ENCODE measurements around the gene IQCC.

Gene IQCC

DNA sequence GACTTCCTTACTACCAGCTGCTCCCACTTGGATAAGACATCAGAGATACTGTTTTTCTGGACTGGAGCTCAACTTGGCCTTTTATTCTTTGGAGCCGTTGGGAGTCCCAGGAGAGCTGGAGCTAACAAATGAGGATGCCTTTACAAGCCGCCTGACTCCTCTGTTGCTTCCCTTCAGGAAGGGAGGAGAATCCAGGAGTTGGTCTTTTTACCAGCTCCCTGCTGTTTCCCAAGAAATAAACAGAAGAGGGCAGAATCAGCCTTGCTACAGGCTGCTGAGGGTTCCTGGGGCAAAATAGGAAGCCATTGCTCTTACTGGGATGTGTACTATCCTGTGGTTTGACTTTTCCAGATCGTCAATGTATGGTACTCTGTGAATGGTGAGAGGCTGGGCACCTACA lies 18.2 kb downstream of the IQCC start:
- DNase-seq (ENCODE audit: low read depth in 2 of 2) = no peak

DNA sequence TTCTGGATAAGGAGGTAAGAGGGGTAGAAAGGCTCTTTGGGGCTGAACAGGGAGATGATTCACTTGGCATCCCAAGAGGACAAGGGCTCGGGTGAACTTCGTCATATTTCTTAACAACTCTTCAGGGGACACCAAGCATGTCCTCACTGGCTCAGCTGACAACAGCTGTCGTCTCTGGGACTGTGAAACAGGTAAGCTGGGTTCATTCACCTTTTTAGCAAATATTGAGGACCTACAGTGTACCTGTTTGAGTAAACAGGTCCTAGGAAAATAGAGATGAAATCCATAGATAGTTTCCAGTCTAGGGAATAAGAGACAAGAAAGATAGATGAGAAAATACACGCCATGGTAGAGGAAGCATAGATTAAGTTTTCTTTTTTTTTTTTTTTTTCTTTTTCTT lies 18.8 kb downstream of the IQCC start:
- DNase-seq (ENCODE audit: low read depth in 2 of 2) = no peak

DNA sequence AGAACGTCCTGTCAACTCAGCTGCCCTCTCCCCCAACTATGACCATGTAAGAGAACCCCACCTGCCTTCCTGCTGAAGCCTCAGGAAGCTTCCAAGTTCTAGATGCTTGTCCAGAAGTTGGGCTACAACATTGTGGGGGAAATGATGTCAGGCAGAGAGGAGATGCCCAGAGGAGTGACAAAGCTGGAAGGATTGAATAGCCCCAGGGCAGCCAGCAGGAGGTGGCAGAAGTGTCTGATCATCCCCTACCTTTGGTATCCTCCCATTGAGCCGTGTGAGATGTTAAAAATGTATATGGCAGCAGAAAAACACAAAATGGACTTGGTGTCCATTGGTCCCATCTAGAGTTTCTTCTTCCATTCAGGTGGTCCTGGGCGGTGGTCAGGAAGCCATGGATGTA lies 23.3 kb downstream of the IQCC start:
- DNase-seq (ENCODE audit: low read depth in 2 of 2) = no peak

DNA sequence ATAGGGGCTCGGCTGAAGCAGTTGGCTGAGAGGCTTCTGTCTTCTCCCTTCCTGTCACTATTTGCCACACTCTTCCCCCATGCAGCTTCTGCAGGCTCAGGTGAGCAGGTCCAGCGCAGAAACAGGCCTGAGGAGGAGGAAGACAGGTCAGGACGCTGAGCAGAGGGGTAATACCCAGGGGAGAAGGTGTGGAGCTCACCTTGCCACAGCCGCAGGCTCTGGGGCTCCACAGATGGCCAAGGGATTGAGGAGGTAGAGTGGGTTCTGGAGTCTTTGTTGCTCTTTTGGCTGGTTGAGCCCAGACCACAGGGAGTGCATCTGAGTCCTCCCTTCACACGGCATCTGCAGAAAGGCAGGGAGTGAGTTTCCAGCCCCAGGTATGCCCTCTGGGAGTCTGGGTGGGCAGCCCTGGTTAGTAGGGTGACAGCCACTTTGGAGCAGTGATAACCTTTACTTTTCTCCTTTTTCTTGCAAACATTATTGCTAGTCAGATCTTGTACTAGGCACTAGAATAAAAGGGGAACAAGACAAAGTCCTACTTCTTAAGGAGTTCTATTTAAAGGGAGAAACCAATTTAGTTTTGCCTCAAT lies 26.5 kb downstream of the IQCC start:
- DNase-seq (ENCODE audit: low read depth in 2 of 2) = no peak

DNA sequence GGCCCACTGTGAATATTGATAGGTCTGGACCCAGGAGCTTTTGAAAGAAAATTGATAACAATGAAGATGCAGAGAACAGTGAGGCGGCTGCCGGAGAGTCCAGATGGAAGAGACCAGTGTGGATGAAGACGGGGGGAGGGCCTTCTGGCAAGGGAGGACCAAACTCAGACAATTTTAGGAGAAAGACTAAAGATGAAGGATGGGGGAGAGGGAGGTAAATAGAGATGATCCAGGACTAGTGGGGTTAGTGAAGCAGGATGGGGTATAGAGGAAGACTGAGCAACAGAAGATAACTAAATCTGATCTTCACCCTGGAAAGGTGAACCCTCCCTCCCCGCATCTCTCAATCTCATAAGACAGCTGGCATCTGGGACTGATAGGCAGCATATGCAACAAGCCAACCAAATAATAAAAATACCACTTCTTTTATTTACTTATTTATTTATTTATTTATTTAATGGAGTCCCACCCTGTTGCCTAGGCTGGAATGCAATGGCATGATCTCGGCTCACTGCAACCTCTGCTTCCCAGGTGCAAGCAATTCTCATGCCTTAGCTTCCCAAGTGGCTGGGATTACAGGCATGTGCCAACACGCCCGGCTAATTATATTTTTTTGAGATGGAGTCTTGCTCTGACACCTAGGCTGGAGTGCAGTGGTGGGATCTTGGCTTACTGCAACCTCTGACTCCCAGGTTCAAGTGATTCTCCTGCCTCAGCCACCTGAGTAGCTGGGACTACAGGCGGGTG lies 27.3 kb downstream of the IQCC start:
- DNase-seq (ENCODE audit: low read depth in 2 of 2) = no peak

DNA sequence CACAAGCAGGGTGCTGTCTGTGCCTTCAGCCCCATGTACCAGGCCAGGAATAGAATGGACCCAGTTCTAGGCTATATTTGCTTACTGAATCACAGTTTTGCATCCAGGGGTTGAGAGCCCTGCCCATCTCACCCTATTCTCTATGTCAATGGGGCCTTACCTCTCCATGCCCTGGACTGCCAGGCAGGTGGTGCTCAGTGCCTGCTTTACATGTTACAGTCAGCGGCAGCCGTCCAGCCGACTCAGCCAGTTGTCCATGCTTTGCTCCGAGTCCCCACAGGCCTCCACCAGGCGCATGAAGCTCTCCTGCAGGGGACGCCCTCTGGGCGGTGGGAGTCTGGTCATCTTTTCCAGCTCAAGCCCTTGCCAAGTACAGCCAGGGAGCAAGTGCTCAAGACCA lies 29.3 kb downstream of the IQCC start:
- DNase-seq (ENCODE audit: low read depth in 2 of 2) = no peak

DNA sequence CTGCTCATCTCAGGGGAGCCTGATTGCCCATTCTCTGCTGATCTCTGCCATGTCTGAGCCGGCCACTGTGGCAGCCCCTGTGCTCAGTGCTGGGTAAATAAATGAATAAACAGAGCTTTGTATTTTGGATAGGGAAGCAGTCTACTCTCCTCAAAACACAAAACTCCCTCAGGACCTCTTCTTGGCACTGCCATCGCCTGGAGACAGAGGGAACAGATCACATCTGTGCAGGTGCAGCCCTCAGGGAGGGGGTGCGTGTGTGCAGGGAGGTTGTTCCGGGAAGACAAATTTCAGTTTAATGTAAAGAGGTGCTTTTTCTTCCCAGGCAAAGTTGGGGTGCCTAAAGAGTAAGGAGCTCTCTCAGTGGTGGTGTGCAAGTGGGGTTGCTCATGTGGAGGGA lies 33.9 kb downstream of the IQCC start:
- no peak for DNase-seq (ENCODE audit: low read depth in 2 of 2)

DNA sequence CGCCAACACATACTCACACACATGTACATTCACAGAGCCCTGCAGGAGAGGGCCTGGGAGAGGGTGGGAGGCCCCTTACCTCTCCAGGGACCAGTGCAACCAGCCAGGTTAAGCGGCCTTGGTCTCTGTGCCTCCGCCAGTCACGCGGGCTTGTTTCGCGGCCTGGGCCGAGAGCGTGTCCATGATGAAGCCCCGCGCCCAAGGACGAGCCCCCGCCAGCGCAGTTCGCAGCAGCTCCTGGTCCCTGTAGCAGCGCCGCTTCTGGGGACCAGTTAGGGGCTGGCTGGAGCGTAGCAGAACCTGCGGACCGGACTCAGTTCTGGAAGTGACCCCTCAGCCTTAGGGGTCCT lies 34.3 kb downstream of the IQCC start:
- no peak for DNase-seq (ENCODE audit: low read depth in 2 of 2)

DNA sequence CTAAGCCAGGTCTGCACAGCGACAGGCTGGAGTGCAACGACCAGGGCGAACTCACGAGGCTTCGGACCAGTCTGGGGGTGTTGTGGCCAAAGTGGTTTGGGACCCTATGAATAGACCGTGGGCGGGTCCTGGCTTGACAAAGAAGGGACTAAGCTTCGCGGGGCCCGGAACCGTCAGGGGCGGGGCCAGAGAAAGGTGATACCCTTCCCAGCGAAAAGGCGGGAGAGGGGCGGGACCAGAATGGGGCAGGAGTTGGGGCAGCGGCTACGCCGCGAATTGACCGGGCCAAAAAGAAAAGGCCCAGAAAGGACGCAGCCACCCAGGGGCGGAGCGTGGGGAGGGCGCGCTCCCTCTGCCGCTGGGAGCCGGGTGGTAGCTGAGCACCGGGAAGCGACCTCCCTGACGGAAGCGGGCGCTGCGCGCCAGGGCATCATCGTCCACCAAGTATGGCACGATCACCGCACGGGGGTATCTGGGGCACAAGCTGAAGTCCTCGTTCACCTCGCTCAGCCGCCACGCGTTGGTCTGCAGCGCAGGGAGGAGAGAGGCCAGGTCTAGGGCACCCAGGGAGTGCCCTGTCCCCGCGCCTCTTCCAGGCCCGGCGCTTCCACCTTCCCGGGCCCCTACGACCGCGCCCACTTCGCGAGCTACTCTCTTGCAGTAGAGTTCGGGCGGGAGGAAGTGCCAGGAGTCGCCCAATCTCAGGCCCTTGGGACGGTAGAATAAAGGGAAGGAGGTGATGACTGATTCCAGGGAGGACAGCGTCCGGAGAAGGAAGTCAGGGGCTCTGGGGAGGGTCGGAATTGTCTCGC lies 34.9 kb downstream of the IQCC start:
- peak in 1 of 2 donors; percentile 30 for DNase-seq (ENCODE audit: low read depth in 2 of 2)

DNA sequence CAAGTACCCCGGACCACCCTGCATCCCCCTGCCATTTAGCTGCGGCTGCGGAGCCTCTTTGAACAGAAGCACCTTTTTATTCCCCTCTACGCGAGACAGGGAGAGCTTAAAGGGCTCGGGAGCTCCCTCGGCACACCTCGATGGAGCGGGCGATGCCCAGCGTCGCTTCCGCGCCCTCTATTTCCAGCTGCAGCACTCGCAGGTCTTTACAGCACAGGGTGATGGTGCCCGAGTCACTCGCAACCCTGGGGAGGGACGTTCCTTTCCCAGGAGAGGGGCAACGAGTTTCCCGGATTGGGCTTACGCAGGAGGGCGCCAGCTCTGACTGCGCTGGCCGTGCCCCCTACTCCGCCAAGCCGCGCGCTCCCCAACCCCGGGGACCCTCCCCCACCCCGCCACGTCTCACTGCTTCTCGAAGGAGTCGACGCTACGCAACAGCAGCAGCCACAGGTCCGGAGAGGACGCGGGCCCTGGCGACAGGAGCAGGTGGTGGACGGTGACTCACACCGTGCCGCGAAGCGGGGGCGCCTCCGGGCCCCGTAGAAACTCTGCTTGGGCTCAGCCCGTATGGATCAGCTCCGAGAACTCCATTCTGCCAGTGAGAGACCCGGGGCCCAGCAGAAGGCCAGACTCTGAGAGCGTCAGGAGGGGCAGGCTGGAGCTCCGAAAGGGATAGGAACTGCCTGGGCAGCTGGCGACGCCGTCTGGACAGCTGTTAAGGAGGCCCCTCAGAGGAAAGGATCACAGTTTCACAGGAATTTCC lies 35.7 kb downstream of the IQCC start:
- DNase-seq (ENCODE audit: low read depth in 2 of 2) = no peak

DNA sequence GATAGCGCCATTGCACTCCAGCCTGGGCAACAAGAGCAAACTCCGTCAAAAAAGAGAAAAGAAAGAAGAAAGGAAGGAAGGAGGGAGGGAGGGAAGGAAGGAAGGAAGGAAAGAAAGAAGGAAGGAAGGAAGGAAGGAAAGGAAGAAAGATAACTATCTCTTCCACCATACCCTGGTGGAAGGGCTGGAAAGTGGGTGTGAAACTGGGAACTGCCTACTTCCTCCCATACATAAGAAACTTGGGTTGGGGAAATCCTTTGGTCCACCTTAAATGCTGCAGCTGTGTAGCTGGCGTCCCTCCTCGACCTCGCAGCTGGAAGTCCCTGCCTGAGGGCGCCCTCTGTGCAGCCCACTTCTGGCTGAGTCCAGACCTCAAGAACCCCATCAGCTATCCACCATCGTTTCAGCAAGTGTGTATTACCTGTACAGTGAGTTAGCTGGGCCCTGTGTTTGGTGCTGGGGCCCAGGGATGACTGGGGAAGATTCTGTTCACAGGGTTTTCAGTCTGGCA lies 36.9 kb downstream of the IQCC start:
- DNase-seq (ENCODE audit: low read depth in 2 of 2) = no peak

DNA sequence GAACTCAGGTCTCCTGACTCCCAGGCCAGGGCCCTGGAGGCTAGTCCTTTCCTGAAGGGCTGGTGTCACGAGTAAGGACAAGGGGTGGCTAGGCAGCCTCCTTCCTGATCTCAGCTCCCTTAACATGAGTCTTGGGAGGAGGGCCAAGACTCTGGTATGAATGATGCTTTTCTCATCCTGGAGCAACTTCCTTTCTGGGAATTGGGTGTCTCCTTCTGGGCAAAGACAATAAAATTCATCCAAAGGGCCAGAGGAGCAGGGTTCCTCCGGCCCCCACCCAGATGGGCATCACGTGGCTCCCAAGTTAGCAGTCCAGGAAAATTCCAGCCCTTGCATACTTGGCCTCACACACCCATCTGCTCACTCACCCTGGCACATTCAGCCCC lies 41.4 kb downstream of the IQCC start, which contains the start of gene FAM167B:
Gene FAM167B (plus strand): TSS at position 335 of the 386 bp plus-strand sequence. CDS start 200 bp downstream, outside the sequence.
- no peak for DNase-seq (ENCODE audit: low read depth in 2 of 2)

DNA sequence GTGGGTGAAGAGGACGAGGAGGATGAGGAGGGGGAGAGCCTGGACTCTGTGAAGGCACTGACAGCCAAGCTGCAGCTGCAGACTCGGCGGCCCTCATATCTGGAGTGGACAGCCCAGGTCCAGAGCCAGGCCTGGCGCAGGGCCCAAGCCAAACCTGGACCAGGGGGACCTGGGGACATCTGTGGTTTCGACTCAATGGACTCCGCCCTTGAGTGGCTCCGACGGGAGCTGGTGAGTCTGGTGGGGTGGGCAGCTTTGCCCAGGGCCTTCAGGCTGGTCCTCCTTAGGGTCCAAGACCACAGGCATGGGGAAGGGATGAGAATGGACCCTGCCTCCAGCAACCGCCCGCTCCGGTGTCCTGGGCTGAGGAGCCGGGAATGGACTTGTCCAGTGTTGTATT lies 42.0 kb downstream of the IQCC start:
- DNase-seq (ENCODE audit: low read depth in 2 of 2) = no peak

DNA sequence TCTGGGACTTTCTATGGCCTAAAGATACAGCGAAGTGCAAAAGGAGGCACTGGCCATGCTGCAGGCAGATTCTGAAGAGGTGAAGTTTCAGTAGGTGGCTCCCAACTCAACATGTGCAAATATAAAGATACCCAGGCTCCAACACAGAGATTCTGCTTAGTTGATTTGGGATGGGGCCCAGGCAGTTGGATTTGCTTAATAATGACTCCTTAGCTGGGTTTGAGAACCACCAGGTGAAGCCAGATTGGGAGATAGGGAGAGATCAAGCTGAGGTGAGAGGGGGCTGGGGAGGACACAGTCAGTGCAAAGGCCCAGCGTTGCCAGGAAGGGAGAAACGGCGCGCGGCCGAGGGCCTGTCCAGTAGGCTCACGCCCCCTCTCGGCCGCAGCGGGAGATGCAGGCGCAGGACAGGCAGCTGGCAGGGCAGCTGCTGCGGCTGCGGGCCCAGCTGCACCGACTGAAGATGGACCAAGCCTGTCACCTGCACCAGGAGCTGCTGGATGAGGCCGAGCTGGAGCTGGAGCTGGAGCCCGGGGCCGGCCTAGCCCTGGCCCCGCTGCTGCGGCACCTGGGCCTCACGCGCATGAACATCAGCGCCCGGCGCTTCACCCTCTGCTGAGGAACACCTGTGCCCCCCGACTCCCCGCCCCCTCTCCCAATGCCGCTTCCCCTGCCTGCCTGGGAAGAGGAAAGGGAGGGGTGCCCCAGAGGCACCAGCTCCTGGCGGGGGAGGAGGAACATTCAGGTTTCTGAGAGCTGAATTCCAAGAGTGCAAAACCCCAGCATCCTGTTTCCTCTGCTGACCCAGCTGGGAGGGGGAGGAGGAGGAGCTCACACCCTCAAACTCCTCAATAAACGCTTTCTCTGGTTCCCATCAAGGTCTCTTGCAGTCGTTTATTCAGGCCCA lies 42.8 kb downstream of the IQCC start:
- peak in 1 of 2 donors; percentile 54 for DNase-seq (ENCODE audit: low read depth in 2 of 2)

DNA sequence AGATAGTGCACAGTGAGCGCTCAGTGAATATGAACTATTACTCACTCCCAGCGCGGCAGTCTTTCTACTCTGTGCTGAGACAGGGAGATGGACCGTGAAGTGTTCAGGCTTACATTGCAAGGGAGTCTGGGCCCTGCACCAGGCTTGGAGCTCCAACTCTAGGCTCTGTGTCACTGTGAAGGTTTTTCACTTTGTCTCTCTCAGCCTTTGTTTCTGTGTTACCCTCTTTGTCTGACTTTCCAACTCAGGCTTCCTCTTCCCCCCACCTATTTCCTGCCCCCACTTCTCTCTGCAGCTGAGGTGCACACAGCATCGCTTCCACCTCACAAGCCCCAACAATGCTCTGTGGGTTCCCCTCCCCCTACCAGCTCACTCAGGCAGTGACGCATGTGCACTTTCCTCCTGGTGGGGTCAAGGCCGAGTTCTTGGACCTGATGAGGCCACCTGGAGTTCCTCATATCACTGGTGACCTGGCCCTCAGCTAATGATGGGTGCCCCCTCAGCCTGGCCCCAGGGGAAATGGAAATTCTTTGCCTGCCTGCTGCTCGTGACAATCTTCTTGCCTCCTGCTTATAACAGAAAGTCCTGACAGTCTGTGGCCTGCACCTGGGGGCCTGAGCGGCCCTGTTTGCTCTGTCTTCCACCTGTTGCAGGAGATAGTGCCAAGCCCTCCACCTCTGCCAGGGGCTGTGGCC lies 44.5 kb downstream of the IQCC start:
- DNase-seq (ENCODE audit: low read depth in 2 of 2) = peak; percentile 64 to 71

DNA sequence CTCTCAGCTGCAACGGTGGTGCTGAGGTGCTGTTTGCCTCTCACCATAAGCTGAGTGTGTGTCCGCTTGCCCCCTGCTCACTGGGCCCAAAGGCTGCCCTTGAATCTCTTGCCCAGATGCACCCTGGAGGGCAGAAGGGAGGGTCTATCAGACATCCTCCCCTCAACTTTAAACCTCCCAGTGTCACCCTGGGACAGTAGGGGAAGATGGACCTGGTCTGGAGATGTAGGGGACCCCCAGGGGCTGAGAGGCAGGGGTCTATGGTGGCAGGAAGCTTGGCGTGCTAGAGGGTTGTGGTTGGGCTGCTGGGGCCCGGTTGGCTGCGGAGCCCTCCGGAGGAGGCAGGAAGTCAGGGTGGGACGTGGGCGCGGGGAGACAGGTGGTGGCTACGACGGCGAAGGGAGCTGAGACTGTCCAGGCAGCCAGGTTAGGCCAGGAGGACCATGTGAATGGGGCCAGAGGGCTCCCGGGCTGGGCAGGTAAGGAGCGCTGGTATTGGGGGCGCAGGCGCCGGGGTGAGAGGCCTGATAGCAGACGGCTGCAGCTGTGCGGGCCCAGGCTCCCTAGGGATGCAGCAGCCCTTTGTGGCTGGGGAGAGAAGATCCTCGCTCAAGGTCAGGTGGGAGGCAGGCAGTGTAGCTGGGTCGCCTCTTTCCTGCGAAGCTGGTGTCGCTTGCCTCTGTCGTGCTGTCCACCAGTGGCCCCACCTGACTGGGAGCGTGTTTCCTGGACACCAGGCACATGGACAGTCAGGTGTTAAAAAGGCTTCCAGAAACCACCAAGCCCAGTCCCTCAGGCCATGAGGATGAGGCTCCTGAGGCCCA lies 45.6 kb downstream of the IQCC start, which contains the start of gene LCK:
Gene LCK (plus strand): TSS at position 373 of the 824 bp plus-strand sequence. CDS start 23,065 bp downstream, outside the sequence.
- peak in 1 of 2 donors; percentile 44 for DNase-seq (ENCODE audit: low read depth in 2 of 2)

DNA sequence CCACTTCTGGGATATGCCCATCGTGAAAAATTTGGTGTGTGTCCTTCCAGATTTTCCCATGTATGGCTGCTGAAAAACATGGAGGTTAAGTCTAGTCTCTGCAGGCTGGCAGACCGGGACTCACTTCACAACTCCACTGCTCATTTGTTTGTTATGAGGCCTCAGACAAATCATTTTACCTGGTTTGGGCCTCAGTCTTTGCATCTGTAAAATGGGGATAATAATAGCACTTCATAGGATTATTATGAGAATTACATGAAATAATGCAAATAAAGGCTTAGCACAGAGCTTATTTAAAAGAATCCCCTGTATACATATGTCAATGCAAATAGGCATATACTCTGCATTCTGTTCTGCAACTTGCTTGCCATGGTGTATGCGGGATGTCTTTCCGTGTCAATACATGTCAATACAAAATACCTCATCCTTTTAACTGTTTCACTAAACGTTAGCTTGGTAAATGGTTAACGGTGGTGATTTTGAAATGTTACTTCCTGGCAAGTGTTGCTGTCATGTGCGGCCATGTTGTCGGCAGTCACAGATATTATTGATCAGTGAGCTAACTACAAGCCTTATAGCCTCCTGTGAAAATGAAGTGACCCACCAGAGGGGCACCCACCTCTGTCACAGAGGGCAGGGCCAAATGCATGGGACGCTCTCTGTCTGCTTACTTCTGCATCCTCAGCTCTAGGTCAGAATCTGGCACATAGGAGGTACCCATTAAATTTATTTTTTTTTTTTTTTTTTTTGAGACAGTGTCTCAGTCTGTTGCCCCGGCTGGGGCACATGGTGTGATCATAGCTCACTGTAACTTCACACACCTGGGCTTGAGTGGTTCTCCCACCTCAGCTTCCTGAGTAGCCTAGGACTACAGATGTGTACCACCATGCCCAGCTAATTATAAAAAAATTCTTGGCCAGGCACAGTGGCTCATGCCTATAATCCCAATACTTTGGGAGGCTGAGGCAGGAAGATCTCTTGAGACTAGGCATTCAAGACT lies 49.9 kb downstream of the IQCC start:
- DNase-seq (ENCODE audit: low read depth in 2 of 2) = no peak
